ENCODE results near the gene STON1.

Gene STON1

GRCh38 chr2:48566592-48567310 is 36.8 kb downstream of the STON1 start:
- Histone ChIP-seq H2AFZ (ENCODE audit: low read depth, low read length, severe bottlenecking) (no peak overlapping the region), H3K9me3 (ENCODE audit: insufficient read depth, low read length) (no peaks in the 10 kb centered on the region), H3K9ac (ENCODE audit: low read length) (no peak overlapping the region), H3K27ac (ENCODE audit: low read depth, low read length) (no peak overlapping the region), H3K36me3 (ENCODE audit: low read length) (no peaks in the 10 kb centered on the region), H3K9me2 (replicated peaks; ENCODE audit: insufficient read depth, low read length) (no peaks in the 10 kb centered on the region), H3K27me3 (ENCODE audit: low read length) (no peaks in the 10 kb centered on the region), H4K20me1 (ENCODE audit: low read depth, low read length) (no peaks in the 10 kb centered on the region), H3K79me2 (ENCODE audit: insufficient read depth, low read length) (no peaks in the 10 kb centered on the region), H3K4me3 (ENCODE audit: insufficient read depth, low read length, poor library complexity, severe bottlenecking) (no peak overlapping the region), H3K4me2 (ENCODE audit: low read depth, low read length, poor library complexity, severe bottlenecking) (no peak overlapping the region), H3F3A (ENCODE audit: insufficient read depth) (no peaks in the 10 kb centered on the region)
- TF ChIP-seq EZH2phosphoT487 (conservative IDR thresholded peaks at IDR 0.05; ENCODE audit: low read length), result no peak
- no peak for TF ChIP-seq CTCF (IDR thresholded peaks at IDR 0.05; ENCODE audit: insufficient read depth, low read length, poor library complexity, severe bottlenecking)

GRCh38 chr2:48567671-48568070 is 37.7 kb downstream of the STON1 start:
- Histone ChIP-seq H3K9me3 (ENCODE audit: insufficient read depth, low read length) (no peaks in the 10 kb centered on the region), H2AFZ (ENCODE audit: low read depth, low read length, severe bottlenecking) (no peak overlapping the region), H3K9me2 (replicated peaks; ENCODE audit: insufficient read depth, low read length) (no peaks in the 10 kb centered on the region), H3K9ac (ENCODE audit: low read length) (no peak overlapping the region), H3K79me2 (ENCODE audit: insufficient read depth, low read length) (no peaks in the 10 kb centered on the region), H3K27ac (ENCODE audit: low read depth, low read length) (no peak overlapping the region), H4K20me1 (ENCODE audit: low read depth, low read length) (no peaks in the 10 kb centered on the region), H3K4me2 (ENCODE audit: low read depth, low read length, poor library complexity, severe bottlenecking) (no peak overlapping the region), H3K36me3 (ENCODE audit: low read length) (no peaks in the 10 kb centered on the region), H3K4me3 (ENCODE audit: insufficient read depth, low read length, poor library complexity, severe bottlenecking) (no peak overlapping the region), H3K27me3 (ENCODE audit: low read length) (no peaks in the 10 kb centered on the region), H3F3A (ENCODE audit: insufficient read depth) (no peaks in the 10 kb centered on the region)
- TF ChIP-seq EZH2phosphoT487 (conservative IDR thresholded peaks at IDR 0.05; ENCODE audit: low read length), result no peak
- TF ChIP-seq CTCF (IDR thresholded peaks at IDR 0.05; ENCODE audit: insufficient read depth, low read length, poor library complexity, severe bottlenecking), result no peak

- Histone ChIP-seq H4K20me1 (ENCODE audit: low read depth, low read length) (no peaks in the 10 kb centered on the region), H3K36me3 (ENCODE audit: low read length) (no peaks in the 10 kb centered on the region), H3K4me3 (ENCODE audit: insufficient read depth, low read length, poor library complexity, severe bottlenecking) (no peak overlapping the region), H3K27me3 (ENCODE audit: low read length) (no peaks in the 10 kb centered on the region), H3K9me2 (replicated peaks; ENCODE audit: insufficient read depth, low read length) (no peaks in the 10 kb centered on the region), H3F3A (ENCODE audit: insufficient read depth) (no peaks in the 10 kb centered on the region), H3K27ac (ENCODE audit: low read depth, low read length) (no peak overlapping the region), H3K79me2 (ENCODE audit: insufficient read depth, low read length) (no peaks in the 10 kb centered on the region), H2AFZ (ENCODE audit: low read depth, low read length, severe bottlenecking) (no peak overlapping the region), H3K4me2 (ENCODE audit: low read depth, low read length, poor library complexity, severe bottlenecking) (no peak overlapping the region), H3K9ac (ENCODE audit: low read length) (no peak overlapping the region), H3K9me3 (ENCODE audit: insufficient read depth, low read length) (no peaks in the 10 kb centered on the region)
- TF ChIP-seq EZH2phosphoT487 (conservative IDR thresholded peaks at IDR 0.05; ENCODE audit: low read length) (no peak), CTCF (IDR thresholded peaks at IDR 0.05; ENCODE audit: insufficient read depth, low read length, poor library complexity, severe bottlenecking) (no peak)
Measured at GRCh38 chr2:48568547-48568946, 38.6 kb downstream of the STON1 start.
